Neutrophil (primary cell): Measurements from ENCODE around the gene C22orf15.

Experiments
- H3K27ac ChIP-seq: fragments of 200-600 bp; sonication (generic); 2 replicates; pipeline ENCODE4 v1.5.1; 2016; ENCODE audit warnings: mild to moderate bottlenecking, moderate library complexity
- H3K27me3 ChIP-seq: fragments of 200-600 bp; sonication (generic); 2 replicates; pipeline ENCODE4 v1.6.0; 2016; ENCODE audit warnings: mild to moderate bottlenecking
- H3K36me3 ChIP-seq: fragments of 200-600 bp; sonication (generic); 2 replicates; pipeline ENCODE4 v1.5.1; 2017
- H3K4me1 ChIP-seq, 2 experiments: fragments of 200-600 bp in 1 of 2; sonication (generic) in 1 of 2; 1 replicate in 1 of 2; 2 replicates in 1 of 2; pipeline versions ENCODE4 v1.5.1 to v1.6.1; 2013 to 2016; ENCODE audit warnings: low read depth in 1 of 2, low read length in 1 of 2, mild to moderate bottlenecking in 1 of 2, moderate library complexity in 1 of 2; ENCODE audit not compliant: control insufficient read depth in 1 of 2, insufficient read depth in 1 of 2
- H3K4me3 ChIP-seq, 2 experiments: fragments of 200-600 bp in 1 of 2; sonication (generic) in 1 of 2; 1 replicate in 1 of 2; 2 replicates in 1 of 2; pipeline ENCODE4 v1.5.1; 2013 to 2016; ENCODE audit warnings: low read depth in 1 of 2, low read length in 1 of 2, mild to moderate bottlenecking in 1 of 2, moderate library complexity in 1 of 2
- H3K9me3 ChIP-seq: fragments of 200-600 bp; sonication (generic); 2 replicates; pipeline ENCODE4 v1.5.1; 2016
- TF ChIP-seq, protein P1 (sequence below): fragments of 200-600 bp; sonication (generic); IDR thresholded peaks from 2 replicates; pipeline ENCODE4 v1.5.1; 2016; ENCODE audit warnings: antibody characterized with exemption

Gene C22orf15

GRCh38 chr22:23777776-23778576, 15.2 kb downstream of the C22orf15 start:
- peaks cover 2 to 3% of the 10 kb centered on the region in 2 experiments for H3K4me1 ChIP-seq
- H3K36me3 ChIP-seq = no peaks in the 10 kb centered on the region
- no peak overlapping the region for H3K27ac ChIP-seq
- no peak overlapping the region for H3K4me3 ChIP-seq
- TF ChIP-seq, protein P1, sequence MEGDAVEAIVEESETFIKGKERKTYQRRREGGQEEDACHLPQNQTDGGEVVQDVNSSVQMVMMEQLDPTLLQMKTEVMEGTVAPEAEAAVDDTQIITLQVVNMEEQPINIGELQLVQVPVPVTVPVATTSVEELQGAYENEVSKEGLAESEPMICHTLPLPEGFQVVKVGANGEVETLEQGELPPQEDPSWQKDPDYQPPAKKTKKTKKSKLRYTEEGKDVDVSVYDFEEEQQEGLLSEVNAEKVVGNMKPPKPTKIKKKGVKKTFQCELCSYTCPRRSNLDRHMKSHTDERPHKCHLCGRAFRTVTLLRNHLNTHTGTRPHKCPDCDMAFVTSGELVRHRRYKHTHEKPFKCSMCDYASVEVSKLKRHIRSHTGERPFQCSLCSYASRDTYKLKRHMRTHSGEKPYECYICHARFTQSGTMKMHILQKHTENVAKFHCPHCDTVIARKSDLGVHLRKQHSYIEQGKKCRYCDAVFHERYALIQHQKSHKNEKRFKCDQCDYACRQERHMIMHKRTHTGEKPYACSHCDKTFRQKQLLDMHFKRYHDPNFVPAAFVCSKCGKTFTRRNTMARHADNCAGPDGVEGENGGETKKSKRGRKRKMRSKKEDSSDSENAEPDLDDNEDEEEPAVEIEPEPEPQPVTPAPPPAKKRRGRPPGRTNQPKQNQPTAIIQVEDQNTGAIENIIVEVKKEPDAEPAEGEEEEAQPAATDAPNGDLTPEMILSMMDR = no peak
- H3K27me3 ChIP-seq = peaks cover 31% of the 10 kb centered on the region
- H3K9me3 ChIP-seq = no peaks in the 10 kb centered on the region

DNA sequence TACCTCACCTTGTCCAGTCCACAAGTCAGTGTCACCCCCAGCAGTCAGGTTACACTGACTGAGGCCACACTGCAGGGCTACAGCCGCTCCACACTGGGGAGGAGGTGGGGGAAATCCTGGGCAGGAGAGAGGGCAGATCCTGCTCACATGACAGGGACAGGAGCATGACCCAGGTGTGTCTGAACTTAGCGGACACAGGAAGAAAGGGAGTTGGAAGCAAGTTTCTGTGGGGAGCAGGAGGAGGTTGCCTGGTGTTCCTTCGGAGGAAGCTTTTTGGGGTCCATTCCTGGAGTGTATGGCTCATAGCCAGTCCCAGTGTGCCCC, 15.7 kb downstream of the C22orf15 start:
- no peaks in the 10 kb centered on the region for H3K4me1 ChIP-seq
- H3K36me3 ChIP-seq = no peaks in the 10 kb centered on the region
- no peaks in the 10 kb centered on the region for H3K9me3 ChIP-seq
- H3K27ac ChIP-seq = no peak overlapping the region
- peaks cover 26% of the 10 kb centered on the region for H3K27me3 ChIP-seq
- no peak overlapping the region for H3K4me3 ChIP-seq
- TF ChIP-seq, protein P1 = no peak

DNA sequence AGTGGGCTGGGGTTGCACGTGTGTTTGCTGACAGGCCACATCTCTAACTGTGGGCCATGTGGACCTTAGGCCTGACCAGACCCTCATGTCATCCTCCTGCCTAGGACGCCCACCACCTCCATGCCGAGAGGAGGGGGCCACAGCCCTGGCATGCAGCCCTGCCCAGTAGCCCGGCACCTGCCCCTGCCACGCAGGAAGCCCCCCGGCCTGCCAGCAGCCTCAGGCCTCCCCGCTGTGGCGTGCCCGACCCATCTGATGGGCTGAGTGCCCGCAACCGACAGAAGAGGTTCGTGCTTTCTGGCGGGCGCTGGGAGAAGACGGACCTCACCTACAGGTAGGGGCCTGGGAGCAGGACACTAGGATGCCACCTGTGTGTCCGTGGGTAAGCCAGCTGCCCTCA, 16.3 kb downstream of the C22orf15 start:
- Histone ChIP-seq H3K27ac (no peak overlapping the region), H3K4me1 (no peaks in the 10 kb centered on the region), H3K4me3 (no peak overlapping the region), H3K9me3 (no peaks in the 10 kb centered on the region), H3K36me3 (no peaks in the 10 kb centered on the region), H3K27me3 (peaks cover 20% of the 10 kb centered on the region)
- TF ChIP-seq, protein P1 = no peak

DNA sequence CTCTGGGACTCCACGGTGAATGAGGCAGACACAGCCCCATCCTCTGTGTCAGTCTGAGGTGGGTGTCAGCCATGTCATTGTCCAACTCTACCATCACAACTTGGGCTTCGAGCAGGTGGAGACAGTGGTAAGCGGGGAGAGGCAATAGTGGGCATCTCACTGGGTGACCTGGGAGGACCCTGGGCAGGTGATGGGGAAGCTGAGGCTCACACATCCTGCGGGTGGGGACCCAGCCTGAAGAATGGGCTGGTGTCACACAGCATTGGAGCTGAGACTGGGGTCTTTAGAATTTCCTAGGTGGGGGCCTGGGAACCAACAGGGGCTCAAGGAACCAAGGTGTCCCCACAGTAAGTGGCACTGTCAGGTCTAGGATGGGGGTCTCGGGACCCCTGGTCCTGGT, 16.9 kb downstream of the C22orf15 start:
- Histone ChIP-seq H3K27me3 (peaks cover 14% of the 10 kb centered on the region), H3K27ac (no peak overlapping the region), H3K9me3 (no peaks in the 10 kb centered on the region), H3K4me3 (no peak overlapping the region), H3K36me3 (no peaks in the 10 kb centered on the region), H3K4me1 (no peaks in the 10 kb centered on the region)
- TF ChIP-seq, protein P1 = no peak

GRCh38 chr22:23780146-23780748, 17.5 kb downstream of the C22orf15 start:
- H3K9me3 ChIP-seq = no peaks in the 10 kb centered on the region
- no peaks in the 10 kb centered on the region for H3K4me1 ChIP-seq
- no peaks in the 10 kb centered on the region for H3K36me3 ChIP-seq
- TF ChIP-seq, protein P1 = no peak
- no peak overlapping the region for H3K4me3 ChIP-seq
- no peak overlapping the region for H3K27ac ChIP-seq
- peaks cover 9% of the 10 kb centered on the region for H3K27me3 ChIP-seq
